ENCODE data around the gene MYOF. TPM values are rescaled to one million over a fixed set of nuclear protein-coding genes. Genes with fewer than 3 reads are reported as not detected.
A peak's percentile ranks its signal among the peaks of the same experiment; 100 is the strongest.
"Not testable (repeated sequence)": the region's sequence is repeated elsewhere in the genome, so short reads cannot be mapped to it uniquely, and the experiment has no call there.

The MYOF gene
- total RNA-seq, 1 donor from 2014 or later, result 132 TPM

DNA sequence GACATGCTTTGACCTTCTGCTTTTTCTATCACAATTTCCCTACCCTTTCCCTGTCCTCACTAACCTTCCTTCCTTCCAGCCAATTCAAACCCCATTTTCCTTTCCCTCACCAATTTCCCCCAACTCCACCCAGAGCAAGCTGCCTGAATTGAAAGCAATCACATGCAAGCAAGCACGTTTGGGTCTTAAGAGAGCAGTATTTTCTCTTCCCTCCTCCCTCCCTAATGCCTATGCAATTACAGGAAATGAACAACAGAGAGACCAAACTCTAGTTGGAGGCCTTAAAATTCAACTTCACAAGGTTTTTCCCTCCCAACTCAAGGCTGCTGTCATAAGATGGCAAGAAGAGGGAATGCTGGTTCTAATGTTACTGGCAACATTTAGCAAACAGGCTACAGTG lies 117.2 kb downstream of the MYOF start:
- TF ChIP-seq, protein P1, sequence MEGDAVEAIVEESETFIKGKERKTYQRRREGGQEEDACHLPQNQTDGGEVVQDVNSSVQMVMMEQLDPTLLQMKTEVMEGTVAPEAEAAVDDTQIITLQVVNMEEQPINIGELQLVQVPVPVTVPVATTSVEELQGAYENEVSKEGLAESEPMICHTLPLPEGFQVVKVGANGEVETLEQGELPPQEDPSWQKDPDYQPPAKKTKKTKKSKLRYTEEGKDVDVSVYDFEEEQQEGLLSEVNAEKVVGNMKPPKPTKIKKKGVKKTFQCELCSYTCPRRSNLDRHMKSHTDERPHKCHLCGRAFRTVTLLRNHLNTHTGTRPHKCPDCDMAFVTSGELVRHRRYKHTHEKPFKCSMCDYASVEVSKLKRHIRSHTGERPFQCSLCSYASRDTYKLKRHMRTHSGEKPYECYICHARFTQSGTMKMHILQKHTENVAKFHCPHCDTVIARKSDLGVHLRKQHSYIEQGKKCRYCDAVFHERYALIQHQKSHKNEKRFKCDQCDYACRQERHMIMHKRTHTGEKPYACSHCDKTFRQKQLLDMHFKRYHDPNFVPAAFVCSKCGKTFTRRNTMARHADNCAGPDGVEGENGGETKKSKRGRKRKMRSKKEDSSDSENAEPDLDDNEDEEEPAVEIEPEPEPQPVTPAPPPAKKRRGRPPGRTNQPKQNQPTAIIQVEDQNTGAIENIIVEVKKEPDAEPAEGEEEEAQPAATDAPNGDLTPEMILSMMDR (IDR thresholded peaks at IDR 0.05), result no peak
- H3K4me3 ChIP-seq, result no peak overlapping the region
- peaks cover 8% of the 10 kb centered on the region for H3K4me1 ChIP-seq
- no peaks in the 10 kb centered on the region for H3K27me3 ChIP-seq
- H3K9me3 ChIP-seq, result no peaks in the 10 kb centered on the region
- intact Hi-C loops (cut with DNase I), result no loop called here
- DNase-seq (no peak), ATAC-seq (no peak)
- H3K36me3 ChIP-seq, result peaks cover 68% of the 10 kb centered on the region
- H3K27ac ChIP-seq, result no peak overlapping the region

DNA sequence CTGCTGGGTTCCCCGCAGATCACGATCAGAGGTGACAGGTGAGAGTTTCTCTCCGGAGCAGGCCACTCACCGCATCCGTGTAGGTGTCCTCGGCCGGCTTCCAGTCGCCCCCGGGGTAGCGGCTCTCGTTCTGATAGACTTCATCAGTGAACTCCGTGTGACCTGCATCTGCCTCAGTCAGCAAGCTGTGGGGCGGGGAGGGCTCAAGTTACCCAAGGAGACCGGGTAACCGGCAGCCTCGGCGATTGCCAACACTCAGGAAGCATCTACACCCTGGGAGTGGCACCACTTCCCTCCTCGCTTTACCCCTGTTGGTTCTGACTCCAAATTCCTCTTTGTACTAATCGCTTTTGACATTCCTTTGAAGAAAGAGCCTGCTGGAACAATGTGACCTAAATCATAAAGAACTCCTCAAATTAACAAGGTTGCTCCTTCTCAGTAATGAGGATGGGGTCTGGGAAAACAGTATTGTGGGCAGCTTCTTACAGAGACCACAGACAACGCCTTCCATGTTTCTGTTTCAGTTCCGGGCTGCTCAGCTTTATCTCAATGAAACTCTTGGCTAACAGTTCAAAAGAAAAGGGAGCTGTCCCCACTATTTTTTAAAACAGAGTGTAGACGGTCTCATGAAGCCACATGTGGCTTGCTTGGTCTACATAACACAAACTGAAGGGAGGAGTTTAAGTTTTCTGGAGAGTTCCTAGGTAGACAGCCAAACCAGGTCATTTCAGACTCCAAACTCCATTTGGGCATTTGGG lies 118.1 kb downstream of the MYOF start:
- peaks cover 68% of the 10 kb centered on the region for H3K36me3 ChIP-seq
- ATAC-seq, result peak; percentile 98

GRCh38 chr10:93358398-93358797 lies 123.7 kb downstream of the MYOF start:
- H3K4me3 ChIP-seq; H3K27ac ChIP-seq; ATAC-seq; H3K4me1 ChIP-seq; H3K27me3 ChIP-seq; H3K9me3 ChIP-seq; DNase-seq; intact Hi-C loops (cut with DNase I): not testable (repeated sequence)
- peaks cover 81% of the 10 kb centered on the region for H3K36me3 ChIP-seq

More for the DNA sequence above, 118.1 kb downstream of the MYOF start:
- DNase-seq, result peak; percentile 85
- TF ChIP-seq, protein P1 (IDR thresholded peaks at IDR 0.05), result no peak
- Histone ChIP-seq H3K4me1 (peaks cover 8% of the 10 kb centered on the region), H3K4me3 (no peak overlapping the region), H3K27me3 (no peaks in the 10 kb centered on the region), H3K9me3 (no peaks in the 10 kb centered on the region), H3K27ac (peak overlapping the region; percentile 55)
- intact Hi-C loops (cut with DNase I), result no loop called here

GRCh38 chr10:93357680-93358079 lies 124.5 kb downstream of the MYOF start:
- Histone ChIP-seq H3K4me1 (no peaks in the 10 kb centered on the region), H3K36me3 (peaks cover 88% of the 10 kb centered on the region), H3K4me3 (no peak overlapping the region), H3K27ac (no peak overlapping the region), H3K27me3 (no peaks in the 10 kb centered on the region), H3K9me3 (no peaks in the 10 kb centered on the region)
- TF ChIP-seq, protein P1 (IDR thresholded peaks at IDR 0.05), result peak; percentile 40
- intact Hi-C loops (cut with DNase I), result no loop called here
- peak; percentile 46 for ATAC-seq
- no peak for DNase-seq

- Histone ChIP-seq H3K9me3 (no peaks in the 10 kb centered on the region), H3K4me3 (no peak overlapping the region), H3K4me1 (no peaks in the 10 kb centered on the region), H3K36me3 (peaks cover 93% of the 10 kb centered on the region), H3K27ac (no peak overlapping the region), H3K27me3 (no peaks in the 10 kb centered on the region)
- intact Hi-C loops (cut with DNase I), result no loop called here
- ATAC-seq (no peak), DNase-seq (no peak)
- TF ChIP-seq, protein P1 (IDR thresholded peaks at IDR 0.05), result no peak
These were observed 125.6 kb downstream of the MYOF start for GRCh38 chr10:93356516-93356915.

DNA sequence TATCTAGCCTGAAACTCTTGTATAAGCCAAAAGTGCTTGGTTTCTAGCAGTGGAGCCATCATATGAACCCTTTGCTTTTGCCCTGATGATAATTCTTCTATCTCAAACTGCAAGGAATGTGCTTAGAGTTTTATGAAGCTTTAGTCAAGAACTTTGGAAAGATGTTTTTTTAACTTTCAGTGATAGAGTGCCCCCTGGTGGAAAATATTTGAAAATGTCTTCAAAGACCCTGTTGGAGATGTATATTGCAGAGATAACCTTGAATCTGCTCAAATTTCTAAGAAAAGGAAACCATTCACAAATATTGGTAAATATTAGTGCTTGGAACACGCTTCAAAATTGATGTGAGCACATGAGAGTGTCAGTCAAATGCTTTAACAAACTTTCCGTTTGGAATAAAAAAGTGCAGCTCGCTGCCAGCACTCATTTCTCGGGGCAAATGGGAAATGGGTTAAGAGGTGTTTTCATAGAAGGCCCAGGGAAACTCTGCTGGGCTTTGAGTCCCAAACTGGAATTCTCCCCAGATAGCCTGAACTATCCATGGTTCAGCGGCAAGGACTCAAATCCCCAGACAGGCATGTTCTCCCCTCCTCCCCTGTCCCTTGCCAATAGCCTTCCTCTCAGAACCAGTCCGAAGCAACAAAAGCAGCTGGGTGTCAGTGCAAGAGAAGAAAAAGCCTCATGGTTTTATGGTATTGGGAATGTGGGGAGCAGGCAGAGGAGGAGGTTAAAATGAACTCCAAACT lies 129.3 kb downstream of the MYOF start:
- no peak for DNase-seq
- TF ChIP-seq, protein P1 (IDR thresholded peaks at IDR 0.05), result peak; percentile 75
- no peaks in the 10 kb centered on the region for H3K9me3 ChIP-seq
- no peak overlapping the region for H3K27ac ChIP-seq
- intact Hi-C loops (cut with DNase I), result no loop called here
- H3K4me1 ChIP-seq, result no peaks in the 10 kb centered on the region
- no peaks in the 10 kb centered on the region for H3K27me3 ChIP-seq
- peaks cover 95% of the 10 kb centered on the region for H3K36me3 ChIP-seq
- peak; percentile 41 for ATAC-seq
- no peak overlapping the region for H3K4me3 ChIP-seq

Measured in upper lobe of right lung (tissue), 1 donor.